ENCODE results near the gene SASH1. TPM values are rescaled to one million over a fixed set of nuclear protein-coding genes. Genes with fewer than 3 reads are reported as not detected.

The SASH1 gene
- total RNA-seq, 1 donor from 2014 or later = 10.6 TPM

- no peak for DNase-seq (ENCODE audit: low read depth)
- TF ChIP-seq CTCF (conservative IDR thresholded peaks at IDR 0.05; ENCODE audit: low read depth, low read length) = no peak
- no peak overlapping the region for H3K4me3 ChIP-seq (ENCODE audit: low read depth, low read length)
These were observed 181.8 kb downstream of the SASH1 start for GRCh38 chr6:148524471-148524882.

- TF ChIP-seq CTCF (conservative IDR thresholded peaks at IDR 0.05; ENCODE audit: low read depth, low read length) = no peak
- no peak overlapping the region for H3K4me3 ChIP-seq (ENCODE audit: low read depth, low read length)
- no peak for DNase-seq (ENCODE audit: low read depth)
These were observed 182.3 kb downstream of the SASH1 start for GRCh38 chr6:148524976-148525375.

- no peak overlapping the region for H3K4me3 ChIP-seq (ENCODE audit: low read depth, low read length)
- no peak for DNase-seq (ENCODE audit: low read depth)
- no peak for TF ChIP-seq CTCF (conservative IDR thresholded peaks at IDR 0.05; ENCODE audit: low read depth, low read length)
These were observed 182.8 kb downstream of the SASH1 start for GRCh38 chr6:148525453-148525852.

- no peak for TF ChIP-seq CTCF (conservative IDR thresholded peaks at IDR 0.05; ENCODE audit: low read depth, low read length)
- no peak for DNase-seq (ENCODE audit: low read depth)
- no peak overlapping the region for H3K4me3 ChIP-seq (ENCODE audit: low read depth, low read length)
These were observed 183.5 kb downstream of the SASH1 start for GRCh38 chr6:148526145-148526544.

- H3K4me3 ChIP-seq (ENCODE audit: low read depth, low read length) = no peak overlapping the region
- TF ChIP-seq CTCF (conservative IDR thresholded peaks at IDR 0.05; ENCODE audit: low read depth, low read length) = no peak
- DNase-seq (ENCODE audit: low read depth) = no peak
These were observed 185.7 kb downstream of the SASH1 start for GRCh38 chr6:148528292-148528691.

GRCh38 chr6:148529010-148529409 lies 186.4 kb downstream of the SASH1 start:
- H3K4me3 ChIP-seq (ENCODE audit: low read depth, low read length) = no peak overlapping the region
- DNase-seq (ENCODE audit: low read depth) = no peak
- TF ChIP-seq CTCF (conservative IDR thresholded peaks at IDR 0.05; ENCODE audit: low read depth, low read length) = no peak

- DNase-seq (ENCODE audit: low read depth) = peak; percentile 7
These were observed 187.8 kb downstream of the SASH1 start for GRCh38 chr6:148530394-148530953.

More at GRCh38 chr6:148530394-148530953, 187.8 kb downstream of the SASH1 start:
- no peak for TF ChIP-seq CTCF (conservative IDR thresholded peaks at IDR 0.05; ENCODE audit: low read depth, low read length)
- H3K4me3 ChIP-seq (ENCODE audit: low read depth, low read length) = peak overlapping the region; percentile 9
